GM21529 (cell line): Measurements from ENCODE around the gene TIMM23B.
"Not testable (repeated sequence)": the region's sequence is repeated elsewhere in the genome, so short reads cannot be mapped to it uniquely, and the experiment has no call there.

Experiments
- ATAC-seq: cut with Tn5 transposase; IDR thresholded peaks from one replicate; pipeline ENCODE4 v1.9.1; 2021; ENCODE audit not compliant: unreplicated experiment

TIMM23B gene

GRCh38 chr10:49941447-49942338 lies at the start of gene TIMM23B, which contains the start of gene PARG:
Gene TIMM23B, plus strand, starts transcription at chr10:49942053. Its CDS starts 142 bp downstream, at chr10:49942195.
Gene PARG, minus strand, starts transcription at chr10:49942027. Its CDS starts 302 bp downstream, at chr10:49941725.
- peak; percentile 65 for ATAC-seq

- not testable (repeated sequence) for ATAC-seq
These were observed 41.9 kb upstream of the TIMM23B start for GRCh38 chr10:49899999-49900398.

- ATAC-seq: not testable (repeated sequence)
These were observed 41.4 kb upstream of the TIMM23B start for GRCh38 chr10:49900406-49900805.

GRCh38 chr10:49903829-49904228 lies 38.0 kb upstream of the TIMM23B start:
- ATAC-seq: not testable (repeated sequence)

GRCh38 chr10:49908290-49909080 lies 33.4 kb upstream of the TIMM23B start:
- ATAC-seq: not testable (repeated sequence)

GRCh38 chr10:49910295-49910694 lies 31.6 kb upstream of the TIMM23B start:
- ATAC-seq: not testable (repeated sequence)

GRCh38 chr10:49916451-49916850 lies 25.4 kb upstream of the TIMM23B start:
- ATAC-seq: not testable (repeated sequence)

GRCh38 chr10:49917927-49918326 lies 23.9 kb upstream of the TIMM23B start:
- ATAC-seq: not testable (repeated sequence)

GRCh38 chr10:49922041-49922440 lies 19.8 kb upstream of the TIMM23B start:
- ATAC-seq: not testable (repeated sequence)

GRCh38 chr10:49923572-49923971 lies 18.3 kb upstream of the TIMM23B start:
- not testable (repeated sequence) for ATAC-seq

- not testable (repeated sequence) for ATAC-seq
These were observed 10.6 kb upstream of the TIMM23B start for GRCh38 chr10:49931276-49931675.

GRCh38 chr10:49931959-49932728 lies 9.7 kb upstream of the TIMM23B start:
- ATAC-seq: not testable (repeated sequence)

GRCh38 chr10:49942339-49942705 lies 469 bp downstream of the TIMM23B start:
- peak; percentile 19 for ATAC-seq

- ATAC-seq: not testable (repeated sequence)
These were observed 1.8 kb downstream of the TIMM23B start for GRCh38 chr10:49943607-49944006.

GRCh38 chr10:49948142-49948541 lies 6.3 kb downstream of the TIMM23B start:
- ATAC-seq: peak; percentile 81

GRCh38 chr10:49948737-49949136 lies 6.9 kb downstream of the TIMM23B start:
- not testable (repeated sequence) for ATAC-seq

GRCh38 chr10:49952006-49952405 lies 10.2 kb downstream of the TIMM23B start:
- not testable (repeated sequence) for ATAC-seq

GRCh38 chr10:49953122-49953521 lies 11.3 kb downstream of the TIMM23B start:
- not testable (repeated sequence) for ATAC-seq

GRCh38 chr10:49970331-49970857 lies 28.5 kb downstream of the TIMM23B start:
- not testable (repeated sequence) for ATAC-seq

GRCh38 chr10:49971466-49971865 lies 29.6 kb downstream of the TIMM23B start:
- not testable (repeated sequence) for ATAC-seq
